ENCODE data around the gene CBR4.
A peak's percentile ranks its signal among the peaks of the same experiment; 100 is the strongest.
"Not testable (repeated sequence)": the region's sequence is repeated elsewhere in the genome, so short reads cannot be mapped to it uniquely, and the experiment has no call there.

The CBR4 gene

GRCh38 chr4:168994958-168995357, 15.1 kb downstream of the CBR4 start:
- DNase-seq (ENCODE audit: low spot score) (no peak), FAIRE-seq (no peak)

GRCh38 chr4:168993714-168994510, 16.1 kb downstream of the CBR4 start:
- no peak for FAIRE-seq

GRCh38 chr4:168992952-168993482, 17.0 kb downstream of the CBR4 start:
- not testable (repeated sequence) for FAIRE-seq; DNase-seq (ENCODE audit: low spot score)

More at GRCh38 chr4:168993714-168994510, 16.1 kb downstream of the CBR4 start:
- peak; percentile 27 for DNase-seq (ENCODE audit: low spot score)

GRCh38 chr4:168981942-168982341, 28.1 kb downstream of the CBR4 start:
- DNase-seq (ENCODE audit: low spot score) (no peak), FAIRE-seq (no peak)

GRCh38 chr4:168981460-168981859, 28.6 kb downstream of the CBR4 start:
- DNase-seq (ENCODE audit: low spot score) (no peak), FAIRE-seq (no peak)

- DNase-seq (ENCODE audit: low spot score), result no peak
- FAIRE-seq, result no peak
Observed at GRCh38 chr4:168979338-168979737, 30.7 kb downstream of the CBR4 start.

- FAIRE-seq (no peak), DNase-seq (ENCODE audit: low spot score) (peak; percentile 17)
Observed at GRCh38 chr4:168978001-168978700, 31.9 kb downstream of the CBR4 start.

- DNase-seq (ENCODE audit: low spot score) (no peak), FAIRE-seq (no peak)
Observed at GRCh38 chr4:168972596-168972995, 37.5 kb downstream of the CBR4 start.

GRCh38 chr4:168960716-168961115, 49.3 kb downstream of the CBR4 start:
- no peak for DNase-seq (ENCODE audit: low spot score)
- FAIRE-seq, result no peak

- FAIRE-seq (no peak), DNase-seq (ENCODE audit: low spot score) (no peak)
Observed at GRCh38 chr4:168955674-168956073, 54.4 kb downstream of the CBR4 start.

GRCh38 chr4:168952821-168953246, 57.2 kb downstream of the CBR4 start:
- FAIRE-seq; DNase-seq (ENCODE audit: low spot score): not testable (repeated sequence)

GRCh38 chr4:168945291-168945690, 64.8 kb downstream of the CBR4 start:
- FAIRE-seq (no peak), DNase-seq (ENCODE audit: low spot score) (no peak)

GRCh38 chr4:168942985-168943384, 67.1 kb downstream of the CBR4 start:
- peak; percentile 53 for DNase-seq (ENCODE audit: low spot score)
- no peak for FAIRE-seq
